Panc1 (cell line): ENCODE measurements around the gene CENPP. TPM values are rescaled to one million over a fixed set of nuclear protein-coding genes. Genes with fewer than 3 reads are reported as not detected.

Source experiments
- ATAC-seq: fragments of 200-7000 bp; cut with Tn5 transposase; 2 replicates; pipeline ENCODE4 v1.9.1; 2020; ENCODE audit warnings: mild to moderate bottlenecking, moderate library complexity
- BruUV-seq: library from RNA; stranded (reverse); fragments of 400-500 nt; replicated peaks from 2 replicates; lab custom pipeline; 2021; lab: Mats Ljungman, UMichigan
- CTCF ChIA-PET: fragments of 300-600 bp; sonication (Branson Sonifier 250); formaldehyde crosslinking; loops from one replicate; lab custom pipeline; 2022; ENCODE audit warnings: antibody characterized with exemption; lab: Charles Lee
- POLR2A ChIA-PET: fragments of 300-600 bp; sonication (Branson Sonifier 250); formaldehyde crosslinking; loops from one replicate; lab custom pipeline; 2022; ENCODE audit warnings: antibody characterized with exemption; lab: Charles Lee
- DNase-seq: peaks from one replicate; pipeline ENCODE4 v3.0.0-alpha.2; 2010; ENCODE audit warnings: low read depth, low spot score
- H3K27ac ChIP-seq: 2 replicates; pipeline ENCODE4 v1.5.1; 2011; ENCODE audit warnings: mild to moderate bottlenecking, low read length, inconsistent platforms
- H3K27me3 ChIP-seq: fragments of 200-500 bp; sonication (Bioruptor generic); 2 replicates; pipeline ENCODE4 v1.6.0; 2014; ENCODE audit warnings: low read length, inconsistent platforms; ENCODE audit not compliant: control insufficient read depth, insufficient read depth
- H3K36me3 ChIP-seq: fragments of 200-500 bp; sonication (Bioruptor generic); 2 replicates; pipeline ENCODE4 v1.5.1; 2014; ENCODE audit warnings: inconsistent platforms, mild to moderate bottlenecking, low read length, moderate library complexity; ENCODE audit not compliant: control insufficient read depth, insufficient read depth
- H3K4me1 ChIP-seq: 2 replicates; pipeline ENCODE4 v1.5.1; 2011; ENCODE audit warnings: inconsistent platforms, mild to moderate bottlenecking, low read length, moderate library complexity; ENCODE audit not compliant: control insufficient read depth, insufficient read depth
- H3K4me3 ChIP-seq, 2 experiments: 2 replicates each; pipeline ENCODE4 v1.5.1; 2011 to 2012; ENCODE audit warnings: low read depth in 2 of 2, low read length in 2 of 2, mild to moderate bottlenecking in 2 of 2, inconsistent platforms in 1 of 2, moderate library complexity in 1 of 2
- H3K9me3 ChIP-seq: fragments of 200-500 bp; sonication (Bioruptor generic); 2 replicates; pipeline ENCODE4 v1.5.1; 2014; ENCODE audit warnings: low read depth, mild to moderate bottlenecking, inconsistent platforms, low read length, moderate library complexity; ENCODE audit not compliant: control insufficient read depth, insufficient read depth
- POLR2AphosphoS5 ChIP-seq: IDR thresholded peaks from 2 replicates; pipeline ENCODE4 v1.6.1; 2012; ENCODE audit warnings: mild to moderate bottlenecking, low read depth, low read length, moderate library complexity
- SIN3A ChIP-seq: IDR thresholded peaks from 2 replicates; pipeline ENCODE4 v1.6.1; 2012; ENCODE audit warnings: low read depth, mild to moderate bottlenecking, low read length, moderate library complexity, borderline replicate concordance; ENCODE audit not compliant: insufficient read depth
- TCF7L2 ChIP-seq: IDR thresholded peaks from 2 replicates; pipeline ENCODE4 v1.6.1; 2011; ENCODE audit warnings: mild to moderate bottlenecking, low read depth, low read length, inconsistent platforms
- in situ Hi-C: cut with HindIII; loops from 2 replicates; pipeline ENCODE4 v1.10.0; 2016; ENCODE audit warnings: low sequenced_read_pairs, low pct_unique_long_range_greater_than_20kb
- intact Hi-C: fragments of 100-400 bp; cut with micrococcal nuclease; formaldehyde crosslinking; loops from one replicate; pipeline ENCODE4 v1.10.0; 2022; ENCODE audit not compliant: unreplicated experiment
- total RNA-seq: library from RNA; stranded (reverse); gene quantifications from one replicate; pipeline ENCODE4 v1.2.1, GENCODE V29; 2021; ENCODE audit not compliant: unreplicated experiment
- TF ChIP-seq, protein P1 (sequence below): fragments of 450-650 bp; IDR thresholded peaks from 2 replicates; pipeline ENCODE4 v1.5.1; 2017; ENCODE audit warnings: mild to moderate bottlenecking
- TF ChIP-seq, protein P2 (sequence below), 2 experiments: IDR thresholded peaks; 2 replicates each; pipeline ENCODE4 v1.6.1; 2011 to 2012; ENCODE audit warnings: low read depth in 2 of 2, control low read depth in 1 of 2, low read length in 1 of 2, mild to moderate bottlenecking in 1 of 2, moderate library complexity in 1 of 2; ENCODE audit not compliant: insufficient read depth in 1 of 2

Gene CENPP
- total RNA-seq, 1 experiment from 2014 or later, result 6.7 TPM

DNA sequence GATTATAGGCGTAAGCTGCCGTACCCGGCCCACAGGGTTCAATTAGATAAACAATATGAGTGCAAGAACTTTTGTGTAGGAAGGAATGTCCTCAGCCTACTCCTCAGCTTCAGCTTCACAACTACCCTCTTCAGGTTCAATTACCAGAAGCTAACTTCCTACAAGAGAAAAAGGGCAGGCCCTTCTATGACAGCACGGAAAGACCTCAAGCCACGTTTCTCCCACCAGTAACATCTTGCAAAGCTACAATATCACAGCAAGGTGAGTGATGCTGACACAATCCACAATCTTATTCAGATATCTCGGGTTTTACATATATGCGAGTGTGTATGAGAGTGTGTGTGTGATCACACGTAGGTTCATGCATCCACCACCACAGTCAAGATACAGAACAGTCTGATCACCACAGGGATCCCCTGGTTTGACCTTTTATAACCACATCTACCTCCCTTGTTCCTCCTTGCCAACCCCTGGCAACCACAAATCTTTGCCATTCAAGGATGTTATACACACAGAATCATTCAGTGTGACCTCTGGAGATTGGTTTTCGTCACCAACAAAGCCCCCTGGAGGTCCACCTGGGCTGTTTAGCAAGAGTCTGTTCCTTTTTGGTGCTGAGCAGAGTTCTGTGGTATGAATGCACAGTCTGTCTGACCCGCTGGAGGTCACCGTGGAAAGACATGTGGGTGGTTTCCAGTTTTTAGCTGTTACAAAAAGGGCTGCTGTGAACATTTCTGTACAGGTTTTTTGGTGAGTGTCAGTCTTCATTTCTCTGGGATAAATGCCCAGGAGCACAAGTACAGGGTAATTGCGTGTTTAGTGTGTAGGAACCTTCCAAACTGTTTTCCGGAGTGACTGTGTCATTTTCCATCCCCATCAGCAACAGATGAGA is 305.9 kb downstream of the CENPP start:
- CTCF ChIA-PET, result no interaction called here
- in situ Hi-C loops (no loop called here), intact Hi-C loops (no loop called here)
- Histone ChIP-seq H3K9me3 (no peaks in the 10 kb centered on the region), H3K36me3 (peaks cover 5% of the 10 kb centered on the region), H3K4me3 (no peak overlapping the region), H3K4me1 (no peaks in the 10 kb centered on the region), H3K27ac (no peak overlapping the region), H3K27me3 (no peaks in the 10 kb centered on the region)
- ATAC-seq (no peak), DNase-seq (no peak)
- no TSS peak for BruUV-seq
- POLR2A ChIA-PET, result no interaction called here
- no peak for TF ChIP-seq TCF7L2
- no peak for TF ChIP-seq SIN3A
- TF ChIP-seq, protein P1, sequence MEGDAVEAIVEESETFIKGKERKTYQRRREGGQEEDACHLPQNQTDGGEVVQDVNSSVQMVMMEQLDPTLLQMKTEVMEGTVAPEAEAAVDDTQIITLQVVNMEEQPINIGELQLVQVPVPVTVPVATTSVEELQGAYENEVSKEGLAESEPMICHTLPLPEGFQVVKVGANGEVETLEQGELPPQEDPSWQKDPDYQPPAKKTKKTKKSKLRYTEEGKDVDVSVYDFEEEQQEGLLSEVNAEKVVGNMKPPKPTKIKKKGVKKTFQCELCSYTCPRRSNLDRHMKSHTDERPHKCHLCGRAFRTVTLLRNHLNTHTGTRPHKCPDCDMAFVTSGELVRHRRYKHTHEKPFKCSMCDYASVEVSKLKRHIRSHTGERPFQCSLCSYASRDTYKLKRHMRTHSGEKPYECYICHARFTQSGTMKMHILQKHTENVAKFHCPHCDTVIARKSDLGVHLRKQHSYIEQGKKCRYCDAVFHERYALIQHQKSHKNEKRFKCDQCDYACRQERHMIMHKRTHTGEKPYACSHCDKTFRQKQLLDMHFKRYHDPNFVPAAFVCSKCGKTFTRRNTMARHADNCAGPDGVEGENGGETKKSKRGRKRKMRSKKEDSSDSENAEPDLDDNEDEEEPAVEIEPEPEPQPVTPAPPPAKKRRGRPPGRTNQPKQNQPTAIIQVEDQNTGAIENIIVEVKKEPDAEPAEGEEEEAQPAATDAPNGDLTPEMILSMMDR, result no peak
- TF ChIP-seq, protein P2, sequence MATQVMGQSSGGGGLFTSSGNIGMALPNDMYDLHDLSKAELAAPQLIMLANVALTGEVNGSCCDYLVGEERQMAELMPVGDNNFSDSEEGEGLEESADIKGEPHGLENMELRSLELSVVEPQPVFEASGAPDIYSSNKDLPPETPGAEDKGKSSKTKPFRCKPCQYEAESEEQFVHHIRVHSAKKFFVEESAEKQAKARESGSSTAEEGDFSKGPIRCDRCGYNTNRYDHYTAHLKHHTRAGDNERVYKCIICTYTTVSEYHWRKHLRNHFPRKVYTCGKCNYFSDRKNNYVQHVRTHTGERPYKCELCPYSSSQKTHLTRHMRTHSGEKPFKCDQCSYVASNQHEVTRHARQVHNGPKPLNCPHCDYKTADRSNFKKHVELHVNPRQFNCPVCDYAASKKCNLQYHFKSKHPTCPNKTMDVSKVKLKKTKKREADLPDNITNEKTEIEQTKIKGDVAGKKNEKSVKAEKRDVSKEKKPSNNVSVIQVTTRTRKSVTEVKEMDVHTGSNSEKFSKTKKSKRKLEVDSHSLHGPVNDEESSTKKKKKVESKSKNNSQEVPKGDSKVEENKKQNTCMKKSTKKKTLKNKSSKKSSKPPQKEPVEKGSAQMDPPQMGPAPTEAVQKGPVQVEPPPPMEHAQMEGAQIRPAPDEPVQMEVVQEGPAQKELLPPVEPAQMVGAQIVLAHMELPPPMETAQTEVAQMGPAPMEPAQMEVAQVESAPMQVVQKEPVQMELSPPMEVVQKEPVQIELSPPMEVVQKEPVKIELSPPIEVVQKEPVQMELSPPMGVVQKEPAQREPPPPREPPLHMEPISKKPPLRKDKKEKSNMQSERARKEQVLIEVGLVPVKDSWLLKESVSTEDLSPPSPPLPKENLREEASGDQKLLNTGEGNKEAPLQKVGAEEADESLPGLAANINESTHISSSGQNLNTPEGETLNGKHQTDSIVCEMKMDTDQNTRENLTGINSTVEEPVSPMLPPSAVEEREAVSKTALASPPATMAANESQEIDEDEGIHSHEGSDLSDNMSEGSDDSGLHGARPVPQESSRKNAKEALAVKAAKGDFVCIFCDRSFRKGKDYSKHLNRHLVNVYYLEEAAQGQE (IDR thresholded peaks at IDR 0.05; ENCODE audit: insufficient read depth in 1 of 2, low read depth in 2 of 2, low read length in 1 of 2), result no peak
- TF ChIP-seq POLR2AphosphoS5, result no peak

DNA sequence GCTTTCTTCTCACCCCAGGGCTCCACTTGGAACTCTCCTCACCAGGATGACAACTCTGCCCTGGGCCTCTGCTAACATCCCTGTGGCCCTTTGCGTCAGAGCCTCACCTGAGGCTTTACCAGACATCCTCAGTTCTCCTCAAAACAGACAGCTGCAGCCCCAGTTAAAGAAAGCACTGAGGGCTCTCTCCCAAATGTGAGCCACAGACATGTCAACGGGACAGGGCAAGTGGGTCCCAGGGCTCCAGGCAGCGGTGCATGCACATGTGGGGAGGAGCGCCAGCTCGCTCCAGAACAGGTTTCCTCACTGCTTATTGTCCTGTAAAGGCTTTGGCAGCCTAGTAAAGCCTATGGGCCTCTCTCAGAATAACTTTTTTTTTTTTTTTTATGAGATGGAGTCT is 306.9 kb downstream of the CENPP start:
- Histone ChIP-seq H3K36me3 (peaks cover 5% of the 10 kb centered on the region), H3K9me3 (no peaks in the 10 kb centered on the region), H3K27me3 (no peaks in the 10 kb centered on the region), H3K4me3 (no peak overlapping the region), H3K4me1 (no peaks in the 10 kb centered on the region), H3K27ac (no peak overlapping the region)
- TF ChIP-seq, protein P1, result no peak
- TF ChIP-seq, protein P2 (IDR thresholded peaks at IDR 0.05; ENCODE audit: insufficient read depth in 1 of 2, low read depth in 2 of 2, low read length in 1 of 2), result no peak
- TF ChIP-seq POLR2AphosphoS5 (no peak), TCF7L2 (no peak), SIN3A (no peak)
- no TSS peak for BruUV-seq
- intact Hi-C loops, result no loop called here
- in situ Hi-C loops, result no loop called here
- POLR2A ChIA-PET, result no interaction called here
- CTCF ChIA-PET, result no interaction called here
- DNase-seq (no peak), ATAC-seq (no peak)
